HG03108 (cell line): ENCODE data around the gene PXN.
"Not testable (repeated sequence)": the region's sequence is repeated elsewhere in the genome, so short reads cannot be mapped to it uniquely, and the experiment has no call there.

ENCODE experiments used
- ATAC-seq: cut with Tn5 transposase; IDR thresholded peaks from one replicate; pipeline ENCODE4 v1.9.1; 2021; ENCODE audit warnings: moderate library complexity; ENCODE audit not compliant: unreplicated experiment

The PXN gene

GRCh38 chr12:120211904-120212283 is 53.6 kb downstream of the PXN start:
- ATAC-seq = no peak

GRCh38 chr12:120211243-120211903 is 54.2 kb downstream of the PXN start:
- no peak for ATAC-seq

- no peak for ATAC-seq
Observed at GRCh38 chr12:120209851-120210250, 55.7 kb downstream of the PXN start.

- ATAC-seq = no peak
Observed at GRCh38 chr12:120207227-120207626, 58.3 kb downstream of the PXN start.

- ATAC-seq = not testable (repeated sequence)
Observed at GRCh38 chr12:120206781-120207180, 58.7 kb downstream of the PXN start.

GRCh38 chr12:120206228-120206627 is 59.3 kb downstream of the PXN start:
- ATAC-seq = no peak

- ATAC-seq = no peak
Observed at GRCh38 chr12:120204171-120204570, 61.4 kb downstream of the PXN start.

GRCh38 chr12:120200364-120200800 is 65.1 kb downstream of the PXN start:
- no peak for ATAC-seq

GRCh38 chr12:120199595-120200306 is 65.8 kb downstream of the PXN start:
- no peak for ATAC-seq

GRCh38 chr12:120199025-120199424 is 66.5 kb downstream of the PXN start:
- no peak for ATAC-seq

GRCh38 chr12:120197542-120197887 is 68.0 kb downstream of the PXN start:
- no peak for ATAC-seq

GRCh38 chr12:120196817-120197541 is 68.6 kb downstream of the PXN start:
- not testable (repeated sequence) for ATAC-seq

- ATAC-seq = no peak
Observed at GRCh38 chr12:120196363-120196762, 69.2 kb downstream of the PXN start.

- peak; percentile 83 for ATAC-seq
Observed at GRCh38 chr12:120194534-120195395, 70.8 kb downstream of the PXN start, which contains the start of gene GCN1. Gene GCN1, minus strand, starts transcription at chr12:120194715. Its CDS starts 18 bp downstream, at chr12:120194697.

- no peak for ATAC-seq
Observed at GRCh38 chr12:120194226-120194533, 71.3 kb downstream of the PXN start.

GRCh38 chr12:120193286-120193685 is 72.2 kb downstream of the PXN start:
- not testable (repeated sequence) for ATAC-seq

- no peak for ATAC-seq
Observed at GRCh38 chr12:120190985-120191480, 74.5 kb downstream of the PXN start.

- no peak for ATAC-seq
Observed at GRCh38 chr12:120190386-120190785, 75.1 kb downstream of the PXN start.

GRCh38 chr12:120186654-120187053 is 78.9 kb downstream of the PXN start:
- ATAC-seq = no peak

GRCh38 chr12:120183211-120183631 is 82.3 kb downstream of the PXN start:
- ATAC-seq = no peak
